Measurements from ENCODE around the gene PILRA. TPM values are rescaled to one million over a fixed set of nuclear protein-coding genes. Genes with fewer than 3 reads are reported as not detected.
"Not testable (repeated sequence)": the region's sequence is repeated elsewhere in the genome, so short reads cannot be mapped to it uniquely, and the experiment has no call there.

Gene PILRA
- total RNA-seq, 2 donors from 2014 or later: 5.0 to 8.5 TPM

DNA sequence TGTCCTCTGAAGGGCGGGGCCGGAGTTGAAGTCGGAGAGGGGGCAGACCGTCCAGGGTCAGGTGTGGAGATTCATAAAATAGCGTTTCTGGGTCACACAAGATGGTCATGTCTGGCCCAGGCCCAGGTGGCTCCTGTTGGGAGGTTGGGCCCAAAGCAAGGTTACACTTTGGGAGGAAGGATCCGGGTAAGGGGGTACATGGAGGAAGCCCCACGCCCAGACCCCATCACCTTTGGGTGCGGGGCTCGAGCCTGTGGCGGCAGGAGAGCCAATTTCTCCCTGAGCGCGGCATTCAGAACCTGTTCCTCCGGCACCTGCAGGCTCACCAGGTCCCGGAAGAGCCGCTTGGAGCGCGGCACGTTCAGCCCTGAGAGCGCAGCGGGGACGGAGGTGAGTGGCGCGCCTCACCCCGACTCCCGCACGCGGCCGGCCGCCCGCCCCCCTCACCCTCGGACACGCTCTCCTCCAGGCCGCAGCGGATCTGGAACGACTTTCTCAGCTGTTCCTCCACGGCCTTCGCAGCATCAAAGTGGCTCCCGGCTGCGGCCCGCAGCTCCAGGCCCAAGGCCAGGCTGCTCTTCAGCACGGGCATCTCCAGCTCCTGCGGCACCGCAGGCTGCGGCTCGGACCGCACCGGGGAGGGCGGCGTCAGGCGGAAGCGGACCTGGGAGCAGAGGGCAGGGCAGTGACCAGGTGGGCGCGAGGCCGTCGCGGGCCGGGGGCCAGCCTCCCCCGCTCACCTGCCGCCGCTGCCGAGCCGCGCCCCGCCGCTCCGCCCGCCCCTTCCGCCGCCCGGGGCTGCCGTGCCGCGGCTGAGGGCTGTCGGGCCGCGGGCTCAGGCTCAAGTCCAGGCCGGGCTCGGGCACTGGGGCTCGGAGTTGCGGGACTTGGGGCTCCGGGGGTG is 62.4 kb downstream of the PILRA start:
- Histone ChIP-seq H3K27ac (peak overlapping the region; percentile 97), H3K9me3 (no peaks in the 10 kb centered on the region), H3K27me3 (replicated peaks; ENCODE audit: insufficient read depth) (no peaks in the 10 kb centered on the region), H3K4me1 (ENCODE audit: control insufficient read depth in 1 of 2, low read depth in 2 of 2) (peaks cover 17 to 40% of the 10 kb centered on the region in 2 donors), H3K36me3 (peaks cover 20% of the 10 kb centered on the region), H3K4me3 (peak overlapping the region; percentile 97)
- TF ChIP-seq, protein P1, sequence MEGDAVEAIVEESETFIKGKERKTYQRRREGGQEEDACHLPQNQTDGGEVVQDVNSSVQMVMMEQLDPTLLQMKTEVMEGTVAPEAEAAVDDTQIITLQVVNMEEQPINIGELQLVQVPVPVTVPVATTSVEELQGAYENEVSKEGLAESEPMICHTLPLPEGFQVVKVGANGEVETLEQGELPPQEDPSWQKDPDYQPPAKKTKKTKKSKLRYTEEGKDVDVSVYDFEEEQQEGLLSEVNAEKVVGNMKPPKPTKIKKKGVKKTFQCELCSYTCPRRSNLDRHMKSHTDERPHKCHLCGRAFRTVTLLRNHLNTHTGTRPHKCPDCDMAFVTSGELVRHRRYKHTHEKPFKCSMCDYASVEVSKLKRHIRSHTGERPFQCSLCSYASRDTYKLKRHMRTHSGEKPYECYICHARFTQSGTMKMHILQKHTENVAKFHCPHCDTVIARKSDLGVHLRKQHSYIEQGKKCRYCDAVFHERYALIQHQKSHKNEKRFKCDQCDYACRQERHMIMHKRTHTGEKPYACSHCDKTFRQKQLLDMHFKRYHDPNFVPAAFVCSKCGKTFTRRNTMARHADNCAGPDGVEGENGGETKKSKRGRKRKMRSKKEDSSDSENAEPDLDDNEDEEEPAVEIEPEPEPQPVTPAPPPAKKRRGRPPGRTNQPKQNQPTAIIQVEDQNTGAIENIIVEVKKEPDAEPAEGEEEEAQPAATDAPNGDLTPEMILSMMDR (IDR thresholded peaks at IDR 0.05): no peak
- peak; percentile 5 for ATAC-seq (ENCODE audit: insufficient number of reproducible peaks, low FRiP score, low read depth)
- no peak for DNase-seq (ENCODE audit: low spot score)

DNA sequence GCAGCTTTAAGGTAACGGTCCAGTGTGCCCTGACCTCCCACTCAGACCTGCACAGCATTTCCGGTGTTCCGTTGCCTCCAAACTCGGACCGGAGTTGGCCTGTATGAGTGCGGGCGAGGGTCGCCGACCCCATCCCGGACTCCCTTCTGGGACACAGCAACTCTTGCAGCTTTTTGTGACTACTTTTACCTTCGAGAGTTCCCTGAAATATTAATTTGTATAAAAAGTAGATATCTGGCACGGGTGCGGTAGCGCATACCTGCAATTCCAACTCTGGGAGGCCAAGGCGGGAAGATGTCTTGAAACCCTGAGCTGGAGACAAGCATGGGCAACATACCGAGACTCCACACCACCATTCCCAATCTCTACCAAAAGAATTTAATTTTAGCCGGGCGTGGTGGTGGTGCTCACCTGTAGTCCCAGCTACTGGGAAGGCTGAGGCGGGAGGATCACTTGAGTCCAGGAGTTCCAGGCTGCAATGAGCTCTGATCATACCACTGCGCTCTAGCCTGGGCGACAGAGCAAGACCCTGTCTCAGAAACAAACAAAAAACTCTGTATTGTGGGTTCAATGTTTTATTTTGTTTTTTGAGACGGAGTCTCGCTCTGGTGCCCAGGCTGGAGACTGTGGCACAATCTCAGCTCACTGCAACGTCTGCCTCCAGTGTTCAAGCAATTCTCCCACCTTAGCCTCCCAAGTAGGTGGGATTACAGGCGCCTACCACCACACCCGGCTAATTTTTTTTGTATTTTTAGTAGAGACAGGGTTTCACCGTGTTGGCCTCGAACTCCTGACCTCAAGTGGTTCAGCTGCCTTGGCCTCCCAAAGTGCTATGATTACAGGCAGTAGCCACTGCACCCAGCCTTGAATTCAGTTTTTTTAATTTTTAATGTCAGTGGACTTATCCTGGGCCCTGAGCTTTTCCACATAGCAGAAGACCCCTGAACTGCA is 64.1 kb downstream of the PILRA start:
- peaks cover 5 to 22% of the 10 kb centered on the region in 2 donors for H3K4me1 ChIP-seq (ENCODE audit: control insufficient read depth in 1 of 2, low read depth in 2 of 2)
- peak overlapping the region; percentile 97 for H3K4me3 ChIP-seq
- H3K27ac ChIP-seq: peak overlapping the region; percentile 97
- H3K27me3 ChIP-seq (replicated peaks; ENCODE audit: insufficient read depth): no peaks in the 10 kb centered on the region
- no peak for ATAC-seq (ENCODE audit: insufficient number of reproducible peaks, low FRiP score, low read depth)
- TF ChIP-seq, protein P1 (IDR thresholded peaks at IDR 0.05): no peak
- peaks cover 16% of the 10 kb centered on the region for H3K36me3 ChIP-seq
- no peak for DNase-seq (ENCODE audit: low spot score)
- H3K9me3 ChIP-seq: no peaks in the 10 kb centered on the region

DNA sequence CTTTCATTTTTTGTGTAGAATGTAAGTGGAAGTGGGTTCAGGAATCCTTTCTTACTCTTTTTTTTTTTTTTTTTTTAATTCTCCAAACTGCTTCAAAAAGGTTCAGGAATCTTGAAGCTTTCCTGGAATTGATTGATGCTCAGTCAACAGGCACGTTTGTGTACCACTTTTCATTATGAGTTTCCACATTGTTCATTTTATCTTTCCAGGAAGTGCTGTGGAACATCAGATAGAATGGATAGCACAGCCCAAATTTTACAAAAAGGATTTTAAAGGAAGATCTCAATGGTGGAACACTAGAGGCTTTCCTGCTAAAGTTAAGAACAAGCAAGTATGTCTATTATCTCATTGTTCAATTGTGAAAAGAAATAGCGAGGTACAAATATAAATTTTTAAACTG is 64.9 kb downstream of the PILRA start:
- peaks cover 5 to 15% of the 10 kb centered on the region in 2 donors for H3K4me1 ChIP-seq (ENCODE audit: control insufficient read depth in 1 of 2, low read depth in 2 of 2)
- no peak overlapping the region for H3K27ac ChIP-seq
- H3K27me3 ChIP-seq (replicated peaks; ENCODE audit: insufficient read depth): no peaks in the 10 kb centered on the region
- DNase-seq (ENCODE audit: low spot score) (no peak), ATAC-seq (ENCODE audit: insufficient number of reproducible peaks, low FRiP score, low read depth) (no peak)
- H3K9me3 ChIP-seq: no peaks in the 10 kb centered on the region
- no peak overlapping the region for H3K4me3 ChIP-seq
- peaks cover 9% of the 10 kb centered on the region for H3K36me3 ChIP-seq
- TF ChIP-seq, protein P1 (IDR thresholded peaks at IDR 0.05): no peak

DNA sequence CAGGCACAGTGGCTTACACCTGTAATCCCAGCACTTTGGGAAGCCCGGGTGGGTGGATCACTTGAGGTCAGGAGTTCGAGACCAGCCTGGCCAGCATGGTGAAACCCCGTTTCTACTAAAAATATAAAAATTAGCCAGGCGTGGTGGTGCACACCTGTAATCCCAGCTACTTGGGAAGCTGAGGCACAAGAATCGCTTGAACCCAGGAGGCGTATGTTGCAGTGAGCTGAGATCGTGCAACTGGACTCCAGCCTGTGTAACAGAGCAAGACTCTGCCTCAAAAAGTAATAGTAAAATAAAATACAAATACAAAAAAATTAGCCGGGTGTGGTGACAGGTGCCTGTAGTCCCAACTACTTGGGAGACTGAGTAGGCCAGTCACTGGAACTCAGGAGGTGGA is 65.4 kb downstream of the PILRA start:
- not testable (repeated sequence) for H3K36me3 ChIP-seq; H3K27me3 ChIP-seq (replicated peaks; ENCODE audit: insufficient read depth); H3K4me3 ChIP-seq; H3K9me3 ChIP-seq; H3K27ac ChIP-seq; ATAC-seq (ENCODE audit: insufficient number of reproducible peaks, low FRiP score, low read depth); DNase-seq (ENCODE audit: low spot score)
- peaks cover 5 to 14% of the 10 kb centered on the region in 2 donors for H3K4me1 ChIP-seq (ENCODE audit: control insufficient read depth in 1 of 2, low read depth in 2 of 2)

DNA sequence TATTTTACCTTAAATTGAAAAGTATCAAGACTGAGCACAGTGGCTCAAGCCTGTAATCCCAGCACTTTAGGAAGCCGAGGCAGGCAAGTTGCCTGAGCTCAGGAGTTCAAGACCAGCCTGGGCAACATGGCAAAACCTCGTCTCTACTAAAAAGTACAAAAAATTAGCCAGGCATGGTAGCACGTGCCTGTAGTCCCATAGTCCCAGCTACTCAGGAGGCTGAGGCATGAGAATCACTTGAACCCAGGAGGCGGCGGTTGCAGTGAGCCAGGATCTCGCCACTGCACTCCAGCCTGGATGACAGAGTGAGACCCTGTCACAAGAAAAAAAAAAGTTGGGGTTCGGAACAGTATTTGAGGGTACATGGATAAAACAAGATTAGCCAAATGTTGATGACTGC is 66.0 kb downstream of the PILRA start:
- DNase-seq (ENCODE audit: low spot score); H3K27me3 ChIP-seq (replicated peaks; ENCODE audit: insufficient read depth); H3K36me3 ChIP-seq; H3K4me3 ChIP-seq; ATAC-seq (ENCODE audit: insufficient number of reproducible peaks, low FRiP score, low read depth); H3K9me3 ChIP-seq; H3K27ac ChIP-seq: not testable (repeated sequence)
- H3K4me1 ChIP-seq (ENCODE audit: control insufficient read depth in 1 of 2, low read depth in 2 of 2): peaks cover 5 to 13% of the 10 kb centered on the region in 2 donors

Measured in thoracic aorta (tissue), 2 donors.